Stimulated activated CD8-positive, alpha-beta memory T cell treated with anti-CD3 and anti-CD28 coated beads, Interleukin-7, amount 100 ng/mL, for 24 hours (primary cell): ENCODE data around the gene CDK10.

Source experiments
- DNase-seq: peaks from one replicate; pipeline ENCODE4 v3.0.0-alpha.2; 2020; ENCODE audit warnings: low read depth

The CDK10 gene

GRCh38 chr16:89733322-89733721 lies 46.8 kb downstream of the CDK10 start:
- DNase-seq: no peak

GRCh38 chr16:89733792-89734191 lies 47.3 kb downstream of the CDK10 start:
- no peak for DNase-seq

GRCh38 chr16:89736554-89736953 lies 50.1 kb downstream of the CDK10 start:
- DNase-seq: no peak

GRCh38 chr16:89737341-89738071 lies 51.0 kb downstream of the CDK10 start:
- no peak for DNase-seq

- no peak for DNase-seq
These were observed 51.5 kb downstream of the CDK10 start for GRCh38 chr16:89738072-89738377.

GRCh38 chr16:89738538-89739317 lies 52.2 kb downstream of the CDK10 start:
- DNase-seq: no peak

- no peak for DNase-seq
These were observed 52.9 kb downstream of the CDK10 start for GRCh38 chr16:89739383-89739782.

- no peak for DNase-seq
These were observed 55.0 kb downstream of the CDK10 start for GRCh38 chr16:89741342-89742014.

- DNase-seq: no peak
These were observed 56.5 kb downstream of the CDK10 start for GRCh38 chr16:89742948-89743347.

- no peak for DNase-seq
These were observed 58.3 kb downstream of the CDK10 start for GRCh38 chr16:89744813-89745212.
